Measurements from ENCODE around the gene EPHA4.

DNA sequence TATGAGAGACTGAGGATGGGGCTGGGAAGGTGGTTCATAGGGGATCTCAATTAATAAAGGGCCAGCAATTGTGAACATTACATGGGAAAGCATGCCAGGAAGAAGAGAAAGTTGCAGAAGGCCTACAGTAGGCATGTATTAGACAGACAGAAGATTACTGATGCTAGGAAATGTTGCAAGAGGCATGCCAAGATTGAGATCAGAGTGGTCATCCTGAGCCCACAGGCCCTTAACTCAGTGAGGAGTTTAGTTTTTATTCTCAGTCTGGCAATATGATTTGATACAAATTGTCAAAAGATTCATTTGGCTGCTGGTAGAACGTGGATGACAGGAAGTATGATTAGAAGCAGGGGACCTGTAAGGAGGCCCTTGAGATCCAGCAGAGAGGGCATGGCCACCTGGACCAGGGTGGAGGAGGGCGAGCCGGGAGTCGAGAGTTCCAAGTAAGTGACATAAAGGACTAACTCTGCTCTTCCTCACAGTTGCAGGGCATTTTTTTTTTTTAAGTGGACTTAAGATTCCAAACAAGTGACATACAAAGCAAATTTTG, 54.9 kb downstream of the EPHA4 start:
- TF ChIP-seq POLR2A (IDR thresholded peaks at IDR 0.05; ENCODE audit: low read depth, low read length) = no peak
- TF ChIP-seq TAF1 (IDR thresholded peaks at IDR 0.05; ENCODE audit: low read depth, low read length) = no peak
